ENCODE results near the gene TNMD. TPM values are rescaled to one million over a fixed set of nuclear protein-coding genes. Genes with fewer than 3 reads are reported as not detected.

Gene TNMD
- total and polyA plus RNA-seq, 2 of the 8 experiments (the other 6 are each of a cell fraction or from before 2014, with no cell fraction given), result 1.4 to 2.1 TPM

GRCh38 chrX:100600758-100601157 is 16.0 kb downstream of the TNMD start:
- Histone ChIP-seq H3K4me3 (ENCODE audit: extremely low read depth in 1 of 4, insufficient read depth in 2 of 4, low read depth in 3 of 4, low read length in 4 of 4) (no peak overlapping the region), H3K36me3 (ENCODE audit: control insufficient read depth in 2 of 4, insufficient read depth in 4 of 4, low read length in 3 of 4) (no peaks in the 10 kb centered on the region), H4K91ac (replicated peaks; ENCODE audit: insufficient read length, low read length) (no peak overlapping the region), H3K4me1 (replicated peaks in 1 of 4; ENCODE audit: control insufficient read depth in 3 of 4, insufficient read depth in 4 of 4, low read length in 3 of 4) (peaks cover 0 to 9% (median 0%) of the 10 kb centered on the region in 4 experiments; a peak in 2 of 7 replicates), H3K79me2 (ENCODE audit: control insufficient read depth in 1 of 2, insufficient read depth in 2 of 2, low read length in 2 of 2) (no peaks in the 10 kb centered on the region), H4K8ac (ENCODE audit: extremely low read depth, insufficient read depth, low read length) (no peak overlapping the region), H3K4me2 (ENCODE audit: insufficient read depth in 1 of 2, low read depth in 2 of 2, low read length in 2 of 2) (no peak overlapping the region), H3K23me2 (ENCODE audit: low read depth, low read length) (no peaks in the 10 kb centered on the region), H2AK5ac (ENCODE audit: low read depth, low read length) (no peak overlapping the region), H2AFZ (ENCODE audit: low read length) (no peak overlapping the region), H4K5ac (ENCODE audit: insufficient read length, low read depth, low read length) (no peak overlapping the region), H2BK20ac (ENCODE audit: low read length) (no peak overlapping the region), H3K9ac (replicated peaks in 1 of 4; ENCODE audit: extremely low read depth in 1 of 4, low read depth in 3 of 4, low read length in 3 of 4) (no peak overlapping the region), H2BK12ac (ENCODE audit: low read depth, low read length) (no peak overlapping the region), H2BK15ac (ENCODE audit: low read length) (no peak overlapping the region), H3K18ac (ENCODE audit: extremely low read depth, low read length) (no peak overlapping the region; the same call in 1 of the 2 replicates), H2BK120ac (replicated peaks; ENCODE audit: low read depth, low read length) (no peak overlapping the region), H3K27me3 (replicated peaks in 1 of 4; ENCODE audit: control insufficient read depth in 3 of 4, extremely low read depth in 1 of 4, insufficient read depth in 3 of 4, low read length in 3 of 4) (no peaks in the 10 kb centered on the region), H3K9me3 (ENCODE audit: insufficient read depth in 2 of 2, low read depth in 1 of 2, low read length in 1 of 2) (no peaks in the 10 kb centered on the region), H3K23ac (ENCODE audit: insufficient read length) (no peak overlapping the region), H3K14ac (ENCODE audit: insufficient read length) (no peak overlapping the region), H3K4ac (replicated peaks; ENCODE audit: insufficient read length, low read depth, low read length) (no peak overlapping the region), H3K79me1 (ENCODE audit: low read depth, low read length) (no peaks in the 10 kb centered on the region), H2BK5ac (ENCODE audit: low read depth, low read length) (no peak overlapping the region), H4K20me1 (replicated peaks in 1 of 2; ENCODE audit: control insufficient read depth in 1 of 2, insufficient read depth in 2 of 2, low read length in 2 of 2) (no peaks in the 10 kb centered on the region), H3K56ac (replicated peaks; ENCODE audit: insufficient read length, low read depth, low read length) (no peak overlapping the region), H3K27ac (ENCODE audit: low read depth, low read length) (no peak overlapping the region)
- 88% methylated on average over 1 of the region's 1 CpG; no CpG with 5 or more reads in 1 of the 2 experiments for WGBS, 2 experiments (ENCODE audit: extremely low coverage in 1 of 2, insufficient coverage in 1 of 2, insufficient read length in 1 of 2, insufficient replicate concordance in 2 of 2, low coverage in 1 of 2, low lambda C conversion rate in 2 of 2, missing lambda C conversion rate in 1 of 2)
- no peak for DNase-seq (ENCODE audit: low read depth in 1 of 2, low spot score in 2 of 2)
- no peak for FAIRE-seq
- ChIA-PET CTCF (ENCODE audit: partially characterized antibody) (no interaction called here), POLR2A (ENCODE audit: partially characterized antibody) (interaction anchor here (1.4 kb wide), 1 partner anchor 36 kb away, joined by 5 read pairs; the partner anchor contains the start of gene TSPAN6)
- no peak for TF ChIP-seq JUN (IDR thresholded peaks at IDR 0.05; ENCODE audit: low read depth, low read length)
- no peak for TF ChIP-seq SIX5 (IDR thresholded peaks at IDR 0.05; ENCODE audit: low read depth, low read length)
- no peak for TF ChIP-seq RBBP5 (IDR thresholded peaks at IDR 0.05; ENCODE audit: borderline replicate concordance, low read depth, low read length)
- no peak for TF ChIP-seq CBX8 (IDR thresholded peaks at IDR 0.05; ENCODE audit: borderline replicate concordance, low read depth, low read length)
- TF ChIP-seq POU5F1 (IDR thresholded peaks at IDR 0.05; ENCODE audit: low read depth, low read length), result no peak
- no peak for TF ChIP-seq CREB1 (IDR thresholded peaks at IDR 0.05)
- TF ChIP-seq NRF1 (IDR thresholded peaks at IDR 0.05; ENCODE audit: low read depth, low read length), result no peak
- no peak for TF ChIP-seq RXRA (IDR thresholded peaks at IDR 0.05; ENCODE audit: insufficient read depth, low read depth, low read length)
- TF ChIP-seq KDM1A (IDR thresholded peaks at IDR 0.05; ENCODE audit: borderline replicate concordance, low read length), result no peak
- TF ChIP-seq HDAC2 (IDR thresholded peaks at IDR 0.05; ENCODE audit: borderline replicate concordance in 1 of 2, low read depth in 2 of 2, low read length in 2 of 2), result no peak
- TF ChIP-seq BACH1 (IDR thresholded peaks at IDR 0.05; ENCODE audit: low read length), result no peak
- no peak for TF ChIP-seq BCL11A (IDR thresholded peaks at IDR 0.05; ENCODE audit: low read depth in 2 of 2, low read length in 2 of 2)
- no peak for TF ChIP-seq TAF1 (IDR thresholded peaks at IDR 0.05; ENCODE audit: low read depth, low read length)

Measured in H1 (cell line).